Gastroesophageal sphincter (tissue), 3 donors: ENCODE results near the gene MAP2K6.

Experiments used
- POLR2A ChIP-seq, 2 donors: fragments of 450-650 bp; IDR thresholded peaks; one replicate each; pipeline ENCODE4 v1.6.1; 2017; ENCODE audit warnings: antibody characterized with exemption in 2 of 2, mild to moderate bottlenecking in 2 of 2, moderate library complexity in 1 of 2
- TF ChIP-seq, protein P1 (sequence below), 4 experiments: fragments of 200-600 bp in 2 of 4; fragments of 450-650 bp in 2 of 4; sonication (generic) in 1 of 4; IDR thresholded peaks; one replicate each; pipeline ENCODE4 v1.5.1; 2017 to 2019; ENCODE audit warnings: antibody characterized with exemption in 4 of 4, mild to moderate bottlenecking in 2 of 4, moderate library complexity in 2 of 4

- TF ChIP-seq, protein P1, sequence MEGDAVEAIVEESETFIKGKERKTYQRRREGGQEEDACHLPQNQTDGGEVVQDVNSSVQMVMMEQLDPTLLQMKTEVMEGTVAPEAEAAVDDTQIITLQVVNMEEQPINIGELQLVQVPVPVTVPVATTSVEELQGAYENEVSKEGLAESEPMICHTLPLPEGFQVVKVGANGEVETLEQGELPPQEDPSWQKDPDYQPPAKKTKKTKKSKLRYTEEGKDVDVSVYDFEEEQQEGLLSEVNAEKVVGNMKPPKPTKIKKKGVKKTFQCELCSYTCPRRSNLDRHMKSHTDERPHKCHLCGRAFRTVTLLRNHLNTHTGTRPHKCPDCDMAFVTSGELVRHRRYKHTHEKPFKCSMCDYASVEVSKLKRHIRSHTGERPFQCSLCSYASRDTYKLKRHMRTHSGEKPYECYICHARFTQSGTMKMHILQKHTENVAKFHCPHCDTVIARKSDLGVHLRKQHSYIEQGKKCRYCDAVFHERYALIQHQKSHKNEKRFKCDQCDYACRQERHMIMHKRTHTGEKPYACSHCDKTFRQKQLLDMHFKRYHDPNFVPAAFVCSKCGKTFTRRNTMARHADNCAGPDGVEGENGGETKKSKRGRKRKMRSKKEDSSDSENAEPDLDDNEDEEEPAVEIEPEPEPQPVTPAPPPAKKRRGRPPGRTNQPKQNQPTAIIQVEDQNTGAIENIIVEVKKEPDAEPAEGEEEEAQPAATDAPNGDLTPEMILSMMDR (IDR thresholded peaks at IDR 0.05), result no peak
- TF ChIP-seq POLR2A (IDR thresholded peaks at IDR 0.05), result no peak
These were observed 39.6 kb downstream of the MAP2K6 start for GRCh38 chr17:69454051-69454450.
